Stimulated activated naive CD8-positive, alpha-beta T cell treated with anti-CD3 and anti-CD28 coated beads, Interleukin-15, amount 100 ng/mL, for 72 hours (primary cell): ENCODE data around the gene DACT3.

Source experiments
- ATAC-seq: fragments of 150-1000 bp; cut with Tn5 transposase; 2 replicates; pipeline ENCODE4 v1.10.0; 2021; ENCODE audit warnings: mild to moderate bottlenecking, moderate library complexity
- DNase-seq, 2 donors: peaks; one replicate each; pipeline ENCODE4 v3.0.0; 2021 to 2022
- H3K27ac Mint-ChIP-seq, 2 donors: one replicate each; pipeline ENCODE4 v1.8.0; 2022; ENCODE audit warnings: mild to moderate bottlenecking in 2 of 2, mixed read lengths in 2 of 2, moderate library complexity in 2 of 2
- H3K27me3 Mint-ChIP-seq: one replicate; pipeline ENCODE4 v1.8.0; 2022; ENCODE audit warnings: mixed read lengths
- H3K4me1 Mint-ChIP-seq: one replicate; pipeline ENCODE4 v1.8.0; 2022; ENCODE audit warnings: mild to moderate bottlenecking, mixed read lengths
- H3K4me3 Mint-ChIP-seq, 2 donors: one replicate each; pipeline ENCODE4 v1.8.0; 2022; ENCODE audit warnings: mild to moderate bottlenecking in 2 of 2, mixed read lengths in 2 of 2, moderate library complexity in 1 of 2
- H3K9me3 Mint-ChIP-seq, 2 donors: one replicate each; pipeline ENCODE4 v1.8.0; 2022; ENCODE audit warnings: mixed read lengths in 2 of 2

Gene DACT3, protein sequence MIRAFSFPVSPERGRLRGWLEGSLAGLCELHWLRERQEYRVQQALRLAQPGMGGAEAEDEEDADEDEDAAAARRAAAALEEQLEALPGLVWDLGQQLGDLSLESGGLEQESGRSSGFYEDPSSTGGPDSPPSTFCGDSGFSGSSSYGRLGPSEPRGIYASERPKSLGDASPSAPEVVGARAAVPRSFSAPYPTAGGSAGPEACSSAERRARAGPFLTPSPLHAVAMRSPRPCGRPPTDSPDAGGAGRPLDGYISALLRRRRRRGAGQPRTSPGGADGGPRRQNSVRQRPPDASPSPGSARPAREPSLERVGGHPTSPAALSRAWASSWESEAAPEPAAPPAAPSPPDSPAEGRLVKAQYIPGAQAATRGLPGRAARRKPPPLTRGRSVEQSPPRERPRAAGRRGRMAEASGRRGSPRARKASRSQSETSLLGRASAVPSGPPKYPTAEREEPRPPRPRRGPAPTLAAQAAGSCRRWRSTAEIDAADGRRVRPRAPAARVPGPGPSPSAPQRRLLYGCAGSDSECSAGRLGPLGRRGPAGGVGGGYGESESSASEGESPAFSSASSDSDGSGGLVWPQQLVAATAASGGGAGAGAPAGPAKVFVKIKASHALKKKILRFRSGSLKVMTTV

GRCh38 chr19:46661020-46661731 lies at the start of gene DACT3:
Gene DACT3, minus strand, starts transcription at chr19:46661182. Its CDS starts 118 bp downstream, at chr19:46661064.
- peak; percentile 100 for DNase-seq
- Mint-ChIP-seq H3K4me1 (peaks cover 32% of the 10 kb centered on the region), H3K27ac (peak within 1 kb of the TSS; percentile 18 to 56), H3K4me3 (peak within 1 kb of the TSS; percentile 76 to 85), H3K27me3 (peaks cover 39% of the 10 kb centered on the region), H3K9me3 (no peaks in the 10 kb centered on the region)
- peak; percentile 91 for ATAC-seq

- Mint-ChIP-seq H3K4me3 (no peak overlapping the region), H3K27ac (no peak overlapping the region)
- no peak for DNase-seq
Measured at GRCh38 chr19:46710687-46711086, 49.7 kb upstream of the DACT3 start.

DNA sequence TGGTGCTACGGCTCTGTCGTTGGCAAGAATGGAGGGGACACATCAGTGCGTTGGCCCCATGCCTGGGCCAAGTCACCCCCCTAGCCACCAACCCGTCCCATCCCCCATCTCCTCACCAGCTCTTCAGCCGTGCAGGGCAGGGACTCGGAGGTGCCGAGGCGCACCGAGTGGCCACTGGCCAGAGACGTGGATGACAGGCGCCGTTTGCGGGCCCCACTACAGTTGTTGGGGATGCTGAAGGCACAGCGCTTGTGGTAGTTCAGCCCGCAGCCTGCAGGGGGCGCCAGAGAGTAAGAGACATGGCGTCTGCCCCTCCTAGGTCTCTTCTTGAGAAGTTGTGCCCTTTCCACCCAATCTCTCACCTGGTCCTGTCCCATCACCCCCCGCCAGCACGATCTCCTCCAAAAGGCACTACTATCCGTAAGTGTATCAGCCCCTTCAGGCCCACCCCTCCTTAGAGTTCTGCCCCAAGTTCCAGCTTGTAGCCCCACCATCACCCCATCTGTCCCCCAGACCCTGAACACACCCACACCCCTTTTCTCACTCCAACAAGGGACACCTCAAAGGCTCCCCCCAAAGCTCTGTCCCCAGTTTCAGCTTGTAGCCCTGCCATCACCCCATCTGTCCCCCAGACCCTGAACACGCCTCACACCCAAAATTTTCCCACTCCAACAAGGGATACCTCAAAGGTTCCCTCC lies 43.5 kb upstream of the DACT3 start:
- Mint-ChIP-seq H3K9me3 (no peaks in the 10 kb centered on the region), H3K27ac (peak overlapping the region; percentile 21 to 48), H3K27me3 (no peaks in the 10 kb centered on the region), H3K4me3 (no peak overlapping the region), H3K4me1 (peaks cover 18% of the 10 kb centered on the region)
- DNase-seq (peak; percentile 79 to 84), ATAC-seq (peak; percentile 91)

More at GRCh38 chr19:46710687-46711086, 49.7 kb upstream of the DACT3 start:
- ATAC-seq: no peak
- Mint-ChIP-seq H3K4me1 (peaks cover 27% of the 10 kb centered on the region), H3K27me3 (no peaks in the 10 kb centered on the region), H3K9me3 (no peaks in the 10 kb centered on the region)

DNA sequence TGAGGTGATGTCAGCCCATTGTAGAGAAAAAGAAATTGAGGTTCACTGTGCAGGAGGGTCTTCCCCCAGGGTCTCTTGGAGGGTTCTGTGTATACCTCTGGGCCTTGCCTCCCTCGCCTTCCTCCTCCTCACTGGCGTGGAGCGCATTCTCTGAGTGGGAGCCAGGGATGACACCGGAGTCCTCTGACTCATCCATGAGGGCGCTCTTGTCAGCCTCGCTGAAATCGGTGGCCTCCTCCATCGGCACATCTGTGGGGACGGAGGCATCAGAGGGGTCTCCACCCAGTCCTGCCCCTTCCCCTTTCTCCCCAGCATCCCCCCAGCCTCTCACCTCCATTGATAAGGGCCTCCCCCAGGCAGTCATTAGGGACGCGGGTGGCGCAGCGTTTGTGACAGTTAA lies 39.7 kb upstream of the DACT3 start:
- ATAC-seq: no peak
- no peak overlapping the region for H3K4me3 Mint-ChIP-seq
- peaks cover 18% of the 10 kb centered on the region for H3K4me1 Mint-ChIP-seq
- H3K27me3 Mint-ChIP-seq: no peaks in the 10 kb centered on the region
- DNase-seq: no peak
- H3K27ac Mint-ChIP-seq: no peak overlapping the region
- no peaks in the 10 kb centered on the region for H3K9me3 Mint-ChIP-seq

DNA sequence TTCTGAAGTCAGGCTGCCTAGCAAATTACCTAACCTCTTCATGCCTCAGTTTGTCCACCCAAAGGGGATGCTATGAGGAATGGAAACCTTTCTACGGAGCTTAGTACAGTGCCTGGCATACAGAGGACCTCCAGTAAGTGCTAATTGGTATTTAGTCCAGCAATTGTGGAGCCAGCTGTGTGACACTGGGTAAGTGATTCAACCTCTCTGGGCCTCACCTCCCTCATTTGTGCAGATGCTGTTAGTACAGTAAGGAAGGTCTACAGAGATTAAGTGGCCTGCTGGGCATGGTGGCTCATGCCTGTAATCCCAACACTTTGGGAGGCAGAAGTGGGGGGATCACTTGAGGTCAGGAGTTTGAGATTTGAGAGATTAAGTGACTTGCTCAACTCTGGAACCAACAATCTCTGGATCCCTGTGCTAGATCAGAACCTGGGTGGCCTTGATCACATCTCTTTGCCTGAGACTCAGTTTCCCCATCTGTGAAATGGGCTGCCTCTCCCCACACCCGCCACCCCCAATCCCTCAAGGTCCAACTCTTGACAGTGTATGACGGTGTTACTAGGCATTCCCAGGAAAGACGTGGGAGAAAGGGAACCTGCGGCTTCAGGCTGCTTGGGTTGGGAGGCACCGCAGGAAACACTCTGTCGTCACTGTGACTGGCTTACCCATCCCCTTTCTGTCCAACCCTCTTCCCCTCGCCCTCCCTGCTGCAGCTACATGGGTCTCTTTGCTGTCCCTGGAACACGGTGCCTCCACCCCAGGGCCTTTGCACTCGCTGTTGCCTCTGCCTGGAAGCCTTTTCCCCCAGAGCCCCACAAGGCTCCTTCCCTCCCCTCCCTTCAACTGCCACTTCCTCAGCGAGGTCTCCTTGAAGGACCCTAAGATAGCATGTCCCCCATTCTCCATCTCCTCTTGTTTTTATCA lies 37.7 kb upstream of the DACT3 start:
- Mint-ChIP-seq H3K4me1 (no peaks in the 10 kb centered on the region), H3K27me3 (no peaks in the 10 kb centered on the region), H3K27ac (peak overlapping the region in 1 of 2 donors; percentile 42), H3K9me3 (no peaks in the 10 kb centered on the region), H3K4me3 (no peak overlapping the region)
- no peak for DNase-seq
- ATAC-seq: no peak

GRCh38 chr19:46697204-46697960 lies 36.4 kb upstream of the DACT3 start:
- ATAC-seq: peak; percentile 52
- Mint-ChIP-seq H3K9me3 (no peaks in the 10 kb centered on the region), H3K4me3 (no peak overlapping the region), H3K27me3 (no peaks in the 10 kb centered on the region), H3K4me1 (no peaks in the 10 kb centered on the region), H3K27ac (peak overlapping the region in 1 of 2 donors; percentile 67)
- no peak for DNase-seq

- no peak for DNase-seq
- no peak overlapping the region for H3K27ac Mint-ChIP-seq
- no peak for ATAC-seq
- H3K4me3 Mint-ChIP-seq: no peak overlapping the region
- no peaks in the 10 kb centered on the region for H3K9me3 Mint-ChIP-seq
- no peaks in the 10 kb centered on the region for H3K27me3 Mint-ChIP-seq
- no peaks in the 10 kb centered on the region for H3K4me1 Mint-ChIP-seq
Measured at GRCh38 chr19:46696866-46697203, 35.9 kb upstream of the DACT3 start.

DNA sequence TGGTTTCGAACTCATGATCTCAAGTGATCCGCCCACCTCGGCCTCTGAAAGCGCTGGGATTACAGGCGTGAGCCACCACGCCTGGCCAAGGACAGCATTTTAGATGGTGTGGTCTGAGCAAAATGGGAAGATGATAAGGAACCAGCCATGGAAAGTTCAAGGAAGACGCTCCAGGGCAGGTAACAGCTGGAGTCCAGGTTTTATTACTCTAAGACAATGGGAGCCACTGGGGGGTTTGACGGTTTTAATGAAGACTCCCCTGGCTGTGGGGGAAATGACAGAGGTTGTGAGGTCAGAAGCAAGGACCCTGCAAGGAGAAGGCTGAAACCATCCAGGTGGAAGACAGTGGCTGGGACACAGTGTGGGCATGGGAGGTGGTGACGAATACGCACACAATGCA lies 35.1 kb upstream of the DACT3 start:
- Mint-ChIP-seq H3K9me3 (no peaks in the 10 kb centered on the region), H3K4me3 (no peak overlapping the region), H3K4me1 (no peaks in the 10 kb centered on the region), H3K27ac (no peak overlapping the region), H3K27me3 (no peaks in the 10 kb centered on the region)
- DNase-seq (no peak), ATAC-seq (no peak)

- no peak for ATAC-seq
- Mint-ChIP-seq H3K27ac (peak overlapping the region in 1 of 2 donors; percentile 60), H3K27me3 (no peaks in the 10 kb centered on the region), H3K4me3 (no peak overlapping the region), H3K4me1 (no peaks in the 10 kb centered on the region), H3K9me3 (no peaks in the 10 kb centered on the region)
- no peak for DNase-seq
Measured at GRCh38 chr19:46693760-46694159, 32.8 kb upstream of the DACT3 start.

- H3K4me3 Mint-ChIP-seq: no peak overlapping the region
- DNase-seq (no peak), ATAC-seq (no peak)
- H3K9me3 Mint-ChIP-seq: no peaks in the 10 kb centered on the region
- H3K27me3 Mint-ChIP-seq: no peaks in the 10 kb centered on the region
- H3K4me1 Mint-ChIP-seq: no peaks in the 10 kb centered on the region
- peak overlapping the region; percentile 20 to 60 for H3K27ac Mint-ChIP-seq
Measured at GRCh38 chr19:46692918-46693722, 32.1 kb upstream of the DACT3 start.

GRCh38 chr19:46691948-46692347 lies 31.0 kb upstream of the DACT3 start:
- Mint-ChIP-seq H3K4me1 (no peaks in the 10 kb centered on the region), H3K9me3 (no peaks in the 10 kb centered on the region), H3K27me3 (no peaks in the 10 kb centered on the region), H3K4me3 (no peak overlapping the region), H3K27ac (no peak overlapping the region)
- DNase-seq: no peak
- ATAC-seq: no peak

GRCh38 chr19:46691104-46691503 lies 30.1 kb upstream of the DACT3 start:
- no peak overlapping the region for H3K4me3 Mint-ChIP-seq
- no peak overlapping the region for H3K27ac Mint-ChIP-seq
- DNase-seq (no peak), ATAC-seq (no peak)
- no peaks in the 10 kb centered on the region for H3K4me1 Mint-ChIP-seq
- no peaks in the 10 kb centered on the region for H3K27me3 Mint-ChIP-seq
- no peaks in the 10 kb centered on the region for H3K9me3 Mint-ChIP-seq

DNA sequence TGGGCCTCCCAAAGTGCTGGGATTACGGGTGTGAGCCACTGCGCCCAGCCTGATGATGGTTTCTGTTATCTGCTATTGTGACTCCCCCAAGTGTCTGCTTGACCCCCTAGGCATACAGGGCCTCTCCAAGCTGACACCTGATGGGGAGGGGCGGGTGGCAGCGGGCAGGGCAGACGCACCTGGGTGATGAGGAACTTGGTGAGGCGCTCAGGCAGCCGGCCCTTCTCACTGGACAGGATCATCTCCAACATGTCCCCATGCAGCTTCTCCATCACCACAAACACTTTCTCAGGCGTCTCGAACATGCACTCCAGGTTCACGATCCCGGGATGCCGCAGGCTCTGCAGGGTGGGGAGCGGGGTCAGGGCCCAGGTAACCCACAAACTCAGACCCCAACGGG lies 28.4 kb upstream of the DACT3 start:
- no peaks in the 10 kb centered on the region for H3K4me1 Mint-ChIP-seq
- H3K4me3 Mint-ChIP-seq: no peak overlapping the region
- ATAC-seq: no peak

More for the DNA sequence above, 28.4 kb upstream of the DACT3 start:
- H3K9me3 Mint-ChIP-seq: no peaks in the 10 kb centered on the region
- no peak for DNase-seq
- no peaks in the 10 kb centered on the region for H3K27me3 Mint-ChIP-seq
- no peak overlapping the region for H3K27ac Mint-ChIP-seq
